Subcutaneous abdominal adipose tissue (tissue), 5 donors: ENCODE data around the gene DPP8.
"Not testable (repeated sequence)": the region's sequence is repeated elsewhere in the genome, so short reads cannot be mapped to it uniquely, and the experiment has no call there.

ENCODE experiments used
- H3K27ac ChIP-seq: one replicate; pipeline ENCODE4 v1.7.0; 2013; ENCODE audit warnings: low read depth, mild to moderate bottlenecking, inconsistent platforms, low read length, moderate library complexity
- H3K27me3 ChIP-seq, 5 donors: one replicate each; pipeline ENCODE4 v1.7.0; 2013; ENCODE audit warnings: low read length in 5 of 5, inconsistent platforms in 1 of 5; ENCODE audit not compliant: control insufficient read depth in 5 of 5, insufficient read depth in 4 of 5
- H3K36me3 ChIP-seq, 5 donors: one replicate each; pipeline ENCODE4 v1.7.0; 2013; ENCODE audit warnings: low read length in 5 of 5; ENCODE audit not compliant: control insufficient read depth in 5 of 5, insufficient read depth in 5 of 5
- H3K4me1 ChIP-seq, 5 donors: one replicate each; pipeline ENCODE4 v1.7.0; 2013; ENCODE audit warnings: low read length in 5 of 5, mild to moderate bottlenecking in 3 of 5, moderate library complexity in 1 of 5; ENCODE audit not compliant: control insufficient read depth in 5 of 5, insufficient read depth in 5 of 5
- H3K4me3 ChIP-seq, 5 donors: one replicate each; pipeline ENCODE4 v1.7.0; 2013; ENCODE audit warnings: low read length in 5 of 5, low read depth in 1 of 5
- H3K9ac ChIP-seq, 5 donors: one replicate each; pipeline ENCODE4 v1.7.0; 2013; ENCODE audit warnings: low read length in 5 of 5, mild to moderate bottlenecking in 4 of 5, moderate library complexity in 3 of 5
- H3K9me3 ChIP-seq, 5 donors: one replicate each; pipeline ENCODE4 v1.7.0; 2013; ENCODE audit warnings: low read length in 5 of 5; ENCODE audit not compliant: control insufficient read depth in 5 of 5
- donor health status: healthy.
- donor health status: healthy.
- donor health status: healthy.
- donor health status: healthy.
- donor health status: healthy.

The DPP8 gene

GRCh38 chr15:65549288-65549687 is 31.8 kb upstream of the DPP8 start:
- not testable (repeated sequence) for H3K9ac ChIP-seq, H3K4me1 ChIP-seq, H3K36me3 ChIP-seq, H3K4me3 ChIP-seq, H3K27ac ChIP-seq, H3K9me3 ChIP-seq, H3K27me3 ChIP-seq

DNA sequence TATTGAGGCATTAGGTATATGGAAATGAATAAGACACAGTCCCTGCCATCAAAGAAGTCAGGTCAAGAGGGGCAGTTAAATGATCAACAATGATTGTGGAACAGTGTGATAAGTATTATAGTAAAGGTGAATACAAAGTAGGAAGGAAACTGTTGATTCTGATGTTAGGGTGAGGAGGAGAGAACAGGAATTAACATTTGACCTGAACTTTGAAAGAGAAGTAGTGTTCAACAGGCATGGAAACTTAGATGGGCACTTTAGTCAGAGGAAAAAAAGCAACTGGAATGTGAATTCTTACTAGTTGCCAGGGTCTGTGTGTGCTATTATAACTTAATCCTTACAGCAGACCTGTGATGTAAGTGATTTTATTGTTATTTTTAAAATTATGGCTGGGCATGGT is 30.4 kb upstream of the DPP8 start:
- no peak overlapping the region for H3K27ac ChIP-seq
- H3K9ac ChIP-seq, result peak overlapping the region in 1 of 5 donors; percentile 28
- no peak overlapping the region for H3K4me3 ChIP-seq

DNA sequence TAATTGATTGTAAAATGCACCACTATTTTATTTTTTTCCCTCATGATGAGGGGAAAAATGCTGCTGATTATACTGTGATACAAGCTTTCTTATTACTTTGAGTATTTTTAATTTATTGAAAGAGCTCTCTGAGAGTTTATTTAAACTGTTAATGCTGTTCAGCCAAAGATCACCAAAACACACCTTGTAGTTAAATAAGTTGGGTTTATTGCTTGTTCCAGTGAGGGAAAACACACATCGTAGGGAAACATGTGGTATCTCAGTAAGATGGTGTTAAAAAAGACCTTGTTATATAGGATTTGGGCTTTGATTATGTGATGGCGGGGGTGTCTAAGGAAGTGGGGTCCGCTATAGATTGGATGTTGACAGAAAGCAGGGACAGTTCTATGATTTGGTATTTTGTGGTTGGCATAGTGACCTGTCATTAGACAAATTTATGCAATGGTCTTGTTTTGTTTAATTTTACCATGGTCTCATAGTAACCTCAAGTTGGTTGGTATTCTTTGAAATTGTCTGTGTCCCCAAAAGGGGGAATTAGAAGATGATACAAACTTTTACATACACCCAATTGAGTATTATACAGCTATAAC is 23.8 kb upstream of the DPP8 start:
- no peak overlapping the region for H3K27ac ChIP-seq
- no peaks in the 10 kb centered on the region for H3K4me1 ChIP-seq
- no peaks in the 10 kb centered on the region for H3K27me3 ChIP-seq
- no peak overlapping the region for H3K4me3 ChIP-seq
- no peaks in the 10 kb centered on the region for H3K9me3 ChIP-seq
- H3K36me3 ChIP-seq, result no peaks in the 10 kb centered on the region
- H3K9ac ChIP-seq, result no peak overlapping the region

More for the DNA sequence above, 30.4 kb upstream of the DPP8 start:
- Histone ChIP-seq H3K9me3 (no peaks in the 10 kb centered on the region), H3K4me1 (no peaks in the 10 kb centered on the region), H3K36me3 (no peaks in the 10 kb centered on the region), H3K27me3 (no peaks in the 10 kb centered on the region)

GRCh38 chr15:65540314-65540713 is 22.8 kb upstream of the DPP8 start:
- Histone ChIP-seq H3K9ac (no peak overlapping the region), H3K27me3 (no peaks in the 10 kb centered on the region), H3K36me3 (no peaks in the 10 kb centered on the region), H3K4me3 (no peak overlapping the region), H3K27ac (no peak overlapping the region), H3K4me1 (no peaks in the 10 kb centered on the region), H3K9me3 (no peaks in the 10 kb centered on the region)

- Histone ChIP-seq H3K36me3 (no peaks in the 10 kb centered on the region), H3K9ac (no peak overlapping the region), H3K4me3 (no peak overlapping the region)
These were observed 17.7 kb upstream of the DPP8 start for GRCh38 chr15:65535192-65535591.

DNA sequence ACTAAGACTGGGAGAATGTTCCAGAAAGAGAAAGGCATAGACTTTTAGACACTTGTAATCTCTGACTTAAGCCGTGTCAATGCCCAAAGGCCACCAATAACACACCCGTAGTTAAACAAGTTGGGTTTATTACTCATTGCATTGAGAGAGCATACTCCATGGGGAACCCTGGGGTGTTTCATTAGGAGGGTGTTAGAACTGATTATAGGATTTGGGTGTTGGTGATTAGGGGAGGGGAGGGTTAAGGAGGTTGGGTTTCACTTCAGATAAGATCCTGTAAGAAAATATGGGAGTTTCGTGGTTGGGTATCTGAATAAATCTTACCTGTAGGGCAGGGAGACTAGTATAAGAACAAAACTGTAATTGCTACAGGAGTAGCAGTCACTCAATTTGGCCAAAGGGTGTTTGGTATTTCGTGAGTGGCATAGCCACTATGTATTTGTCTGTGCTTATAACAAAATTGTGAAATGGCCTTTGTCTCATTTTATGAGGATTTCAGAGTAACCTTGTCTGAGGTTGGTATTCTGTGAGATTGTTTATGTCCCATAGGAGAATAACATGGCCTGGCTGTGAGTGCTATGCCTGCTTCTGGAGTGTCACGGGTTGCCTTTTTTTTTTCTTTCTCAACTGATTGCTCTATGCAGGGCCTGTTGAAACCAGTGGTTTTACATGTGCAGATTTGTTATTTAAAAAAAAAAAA is 15.7 kb upstream of the DPP8 start:
- H3K4me3 ChIP-seq, result no peak overlapping the region
- H3K9me3 ChIP-seq, result no peaks in the 10 kb centered on the region
- no peaks in the 10 kb centered on the region for H3K27me3 ChIP-seq
- peaks cover 2 to 30% (median 25%) of the 10 kb centered on the region in 5 donors for H3K4me1 ChIP-seq
- no peak overlapping the region for H3K9ac ChIP-seq
- H3K36me3 ChIP-seq, result no peaks in the 10 kb centered on the region
- peak overlapping the region; percentile 21 for H3K27ac ChIP-seq

More at GRCh38 chr15:65535192-65535591, 17.7 kb upstream of the DPP8 start:
- H3K9me3 ChIP-seq, result no peaks in the 10 kb centered on the region
- H3K27ac ChIP-seq, result no peak overlapping the region
- H3K4me1 ChIP-seq, result peaks cover 2 to 25% (median 19%) of the 10 kb centered on the region in 5 donors
- no peaks in the 10 kb centered on the region for H3K27me3 ChIP-seq

DNA sequence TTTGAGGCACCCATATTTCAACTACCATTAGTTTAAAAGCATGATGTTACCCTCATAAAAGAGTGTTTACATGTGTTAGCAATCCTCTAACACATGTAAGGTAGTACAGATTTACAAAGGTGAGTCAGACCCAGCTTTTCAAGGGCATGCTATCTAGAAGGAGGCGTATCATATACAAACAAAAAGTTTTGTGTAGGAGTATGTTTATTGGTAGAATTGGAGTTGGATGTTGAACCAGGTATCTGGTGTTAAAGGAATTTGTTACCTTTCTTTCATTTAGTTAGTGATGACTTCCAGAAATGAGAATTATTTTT is 15.2 kb upstream of the DPP8 start:
- H3K36me3 ChIP-seq, result no peaks in the 10 kb centered on the region
- peaks cover 2 to 30% (median 25%) of the 10 kb centered on the region in 5 donors for H3K4me1 ChIP-seq
- no peak overlapping the region for H3K9ac ChIP-seq
- H3K9me3 ChIP-seq, result no peaks in the 10 kb centered on the region
- H3K27me3 ChIP-seq, result no peaks in the 10 kb centered on the region
- H3K27ac ChIP-seq, result peak overlapping the region; percentile 21
- no peak overlapping the region for H3K4me3 ChIP-seq

DNA sequence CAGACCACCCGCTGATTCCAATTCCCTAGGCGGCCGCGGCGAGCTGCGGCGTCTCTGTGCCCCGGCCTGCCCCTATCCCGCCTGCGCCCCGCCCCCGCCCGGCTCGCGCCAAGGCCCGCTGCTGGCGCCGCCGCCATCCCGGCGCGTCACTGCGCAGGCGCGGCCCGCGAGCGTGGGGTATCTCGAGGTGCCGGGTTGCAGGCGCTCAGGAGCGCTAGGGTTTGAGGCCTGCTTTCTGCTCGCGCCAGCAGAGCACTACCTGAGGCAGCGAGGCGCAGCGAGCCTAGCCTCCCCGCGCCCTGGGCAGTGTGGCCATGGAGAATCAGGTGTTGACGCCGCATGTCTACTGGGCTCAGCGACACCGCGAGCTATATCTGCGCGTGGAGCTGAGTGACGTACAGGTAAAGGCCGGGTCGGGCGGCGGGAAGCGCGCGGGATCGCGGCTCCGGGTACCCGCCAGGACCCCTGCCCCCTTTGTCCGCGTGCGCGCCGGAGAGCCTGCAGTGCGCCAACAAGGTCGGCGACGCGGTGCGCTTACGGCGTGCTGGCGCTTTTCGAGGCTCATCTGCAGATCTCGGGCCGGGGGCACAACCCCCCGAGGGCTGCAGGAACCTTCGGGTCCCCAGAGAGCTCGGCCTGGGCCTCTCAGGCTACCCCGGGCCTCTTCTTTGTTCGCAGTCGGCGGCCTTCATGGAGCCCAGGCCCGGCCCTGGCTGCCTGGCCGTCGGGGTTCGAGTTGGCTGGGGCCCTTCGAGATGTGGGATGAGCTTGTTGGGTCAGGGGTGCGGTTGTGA is 13.0 kb upstream of the DPP8 start, which contains the start of gene HACD3:
HACD3 (plus strand) TSS at position 146 of the 794 bp plus-strand sequence; CDS start at position 315, 169 bp downstream.
- no peak within 1 kb of the TSS for H3K27ac ChIP-seq
- H3K4me3 ChIP-seq, result peak within 1 kb of the TSS; percentile 81 to 90 (median 84)
- no peaks in the 10 kb centered on the region for H3K9me3 ChIP-seq
- no peaks in the 10 kb centered on the region for H3K36me3 ChIP-seq
- peak within 1 kb of the TSS; percentile 72 to 89 (median 80) for H3K9ac ChIP-seq
- H3K27me3 ChIP-seq, result no peaks in the 10 kb centered on the region
- H3K4me1 ChIP-seq, result peaks cover 2 to 35% (median 25%) of the 10 kb centered on the region in 5 donors

GRCh38 chr15:65529762-65530317 is 12.4 kb upstream of the DPP8 start:
- no peaks in the 10 kb centered on the region for H3K9me3 ChIP-seq
- peaks cover 2 to 37% (median 25%) of the 10 kb centered on the region in 5 donors for H3K4me1 ChIP-seq
- H3K4me3 ChIP-seq, result peak overlapping the region; percentile 81 to 90 (median 84)
- no peaks in the 10 kb centered on the region for H3K36me3 ChIP-seq
- H3K9ac ChIP-seq, result peak overlapping the region; percentile 42 to 84 (median 77)
- no peaks in the 10 kb centered on the region for H3K27me3 ChIP-seq
- no peak overlapping the region for H3K27ac ChIP-seq
